HG03457 (cell line): ENCODE measurements around the gene PRR16.

Experiments
- ATAC-seq: cut with Tn5 transposase; IDR thresholded peaks from one replicate; pipeline ENCODE4 v1.9.1; 2021; ENCODE audit warnings: moderate number of reproducible peaks; ENCODE audit not compliant: unreplicated experiment

Gene PRR16

GRCh38 chr5:120512791-120513650 is 48.9 kb downstream of the PRR16 start:
- no peak for ATAC-seq

DNA sequence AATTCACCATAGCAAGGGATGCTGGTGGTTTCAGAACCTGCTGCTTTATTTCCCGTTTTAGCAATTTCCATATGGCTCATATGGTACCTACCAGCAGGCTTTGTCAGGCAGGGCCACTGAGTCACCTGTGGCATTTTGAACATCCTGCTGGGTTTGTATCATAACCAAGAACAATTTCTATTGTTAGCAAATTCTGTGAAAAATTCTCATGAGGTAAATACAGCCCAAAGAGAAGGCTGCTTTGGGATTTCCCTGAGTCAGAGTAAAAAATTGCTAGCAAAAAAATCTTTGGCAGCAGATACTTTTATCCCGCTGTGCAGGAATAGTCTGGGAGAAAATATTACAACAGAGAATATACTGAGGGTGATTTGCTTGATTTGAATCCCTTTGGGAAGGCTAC is 52.7 kb downstream of the PRR16 start:
- no peak for ATAC-seq

- no peak for ATAC-seq
Observed at GRCh38 chr5:120517607-120518252, 53.6 kb downstream of the PRR16 start.

DNA sequence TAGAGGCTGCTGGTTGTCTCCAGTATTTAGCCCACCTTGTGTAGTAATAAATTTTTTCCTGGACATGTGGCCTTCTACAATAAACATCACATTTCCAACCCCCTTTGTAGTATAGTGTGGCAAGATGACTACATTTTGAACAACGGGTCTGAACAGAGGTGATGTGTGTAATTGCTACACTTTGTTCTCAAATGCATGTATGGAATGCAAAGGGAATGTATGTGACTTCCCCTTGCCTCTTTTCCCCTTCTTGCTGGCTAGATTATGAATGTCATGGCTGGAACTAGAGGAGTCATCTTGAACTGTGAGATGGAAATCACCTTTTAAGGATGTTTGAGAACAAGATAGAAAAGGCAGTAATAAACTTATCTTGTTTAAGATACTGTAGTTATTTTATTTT is 54.5 kb downstream of the PRR16 start:
- ATAC-seq, result no peak

DNA sequence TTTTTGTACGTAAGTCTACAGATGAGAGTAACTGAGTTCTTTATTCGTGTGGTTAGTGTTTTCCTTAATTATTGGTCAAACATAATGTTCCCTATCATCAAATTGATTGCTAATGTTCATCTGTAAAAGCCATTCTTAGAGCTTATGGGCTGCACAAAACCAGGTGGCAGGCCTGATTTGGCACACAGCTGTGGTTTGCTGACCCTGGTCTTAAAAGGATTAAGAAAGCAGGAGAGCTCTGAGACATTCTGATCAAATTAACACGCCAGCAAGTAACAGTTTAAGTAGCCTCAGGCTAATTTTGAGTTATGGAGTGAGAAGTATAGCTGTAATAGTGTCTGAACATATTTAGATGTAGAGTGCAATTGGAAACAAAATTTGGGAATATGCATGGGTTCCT is 63.2 kb downstream of the PRR16 start:
- ATAC-seq, result no peak

DNA sequence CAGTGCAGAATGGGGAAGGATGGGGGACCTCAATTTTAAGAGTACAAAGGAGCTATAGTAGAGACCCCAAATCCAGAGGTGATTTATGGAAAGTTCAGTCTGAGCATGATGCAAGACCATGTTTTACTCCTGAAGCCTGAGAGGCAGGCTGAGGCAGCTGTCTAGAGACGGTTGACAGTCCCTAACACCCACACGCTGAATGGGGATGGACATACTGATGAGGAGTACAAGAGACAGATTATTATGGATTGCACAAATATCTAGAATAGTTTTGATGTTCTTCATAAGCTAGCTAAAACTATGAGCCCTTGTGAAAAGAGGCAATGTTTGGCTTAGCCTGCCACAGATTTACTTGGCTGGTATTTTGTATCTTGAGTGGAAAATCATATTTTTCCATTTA is 64.5 kb downstream of the PRR16 start:
- ATAC-seq, result no peak

- no peak for ATAC-seq
Observed at GRCh38 chr5:120529386-120529785, 65.3 kb downstream of the PRR16 start.

DNA sequence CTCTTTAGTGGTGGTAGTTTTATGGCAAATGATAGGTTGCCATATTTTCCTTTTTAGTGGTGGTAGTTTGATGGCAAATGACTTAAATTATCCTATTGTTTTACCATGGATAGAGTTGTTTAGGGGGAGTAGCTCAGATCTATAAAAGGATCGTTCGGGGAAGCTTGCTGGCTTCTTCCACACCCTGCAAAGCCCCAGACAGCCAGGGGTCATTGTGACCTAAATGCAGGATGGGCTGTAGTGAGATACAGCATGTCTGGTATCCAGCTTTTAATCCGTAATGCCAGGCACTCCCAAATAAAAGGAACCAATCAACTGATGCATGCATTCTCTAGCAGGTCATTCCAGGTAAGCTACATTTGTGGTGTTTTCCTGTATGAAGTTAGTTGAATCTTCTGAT is 67.1 kb downstream of the PRR16 start:
- no peak for ATAC-seq

DNA sequence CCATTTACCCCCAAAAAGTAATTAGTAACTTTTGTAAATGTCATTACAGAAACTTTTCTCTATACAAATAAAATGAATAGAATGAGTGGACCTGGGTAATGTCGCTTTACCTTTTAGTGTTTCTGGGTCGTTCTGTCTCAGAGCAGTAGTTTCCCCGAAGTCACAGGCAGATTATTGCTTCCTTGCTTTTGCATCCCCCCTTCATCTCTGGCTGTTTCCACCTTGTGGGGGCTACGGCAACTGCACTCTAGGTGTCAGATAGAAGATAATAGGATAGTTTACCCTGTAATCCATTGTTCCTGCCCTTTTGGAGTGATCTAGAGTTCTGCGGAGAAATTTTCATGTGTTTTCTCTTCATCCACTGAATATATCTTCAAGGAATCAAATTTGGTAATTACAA is 68.7 kb downstream of the PRR16 start:
- no peak for ATAC-seq

- ATAC-seq, result no peak
Observed at GRCh38 chr5:120533581-120533980, 69.5 kb downstream of the PRR16 start.

GRCh38 chr5:120535900-120536299 is 71.8 kb downstream of the PRR16 start:
- ATAC-seq, result no peak

DNA sequence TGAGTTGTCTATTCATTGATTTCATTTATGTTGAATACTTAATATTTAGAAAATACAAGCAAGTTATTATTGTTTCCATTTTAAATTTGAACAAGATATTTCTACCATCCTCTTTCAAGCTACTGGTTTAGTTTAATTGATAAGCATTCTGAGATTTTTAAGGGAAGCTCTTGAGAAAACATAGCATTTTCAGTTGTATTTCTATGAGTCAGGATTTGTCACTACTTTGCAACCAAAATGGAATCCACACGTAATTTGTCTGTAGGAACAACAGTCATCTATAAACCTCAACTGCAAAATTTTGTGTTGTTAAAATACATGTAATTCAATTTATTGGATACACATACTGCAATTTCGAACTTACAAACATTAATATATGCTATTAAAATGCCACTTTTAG is 74.0 kb downstream of the PRR16 start:
- no peak for ATAC-seq

DNA sequence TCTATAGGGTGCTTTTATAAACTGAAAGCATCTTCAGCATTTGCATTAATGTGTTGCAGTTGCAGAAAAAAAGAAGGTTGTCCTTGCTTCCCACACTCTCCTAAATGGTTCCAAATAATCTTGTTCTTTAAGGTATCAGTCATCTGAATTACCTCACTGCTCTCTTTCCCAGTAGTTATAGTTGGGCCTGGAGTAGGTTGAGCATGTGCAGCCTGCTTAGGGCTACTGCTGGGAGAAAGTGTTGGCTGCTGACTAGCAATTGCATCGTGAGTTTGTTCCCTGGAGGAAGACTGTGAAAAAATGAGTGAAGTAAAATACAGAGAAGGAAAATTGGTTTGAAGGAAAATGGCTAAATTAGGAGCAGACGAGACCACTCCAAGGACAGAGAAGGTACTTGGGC is 74.5 kb downstream of the PRR16 start:
- ATAC-seq, result no peak

- no peak for ATAC-seq
Observed at GRCh38 chr5:120539471-120539870, 75.4 kb downstream of the PRR16 start.

GRCh38 chr5:120540097-120540496 is 76.0 kb downstream of the PRR16 start:
- ATAC-seq, result no peak

DNA sequence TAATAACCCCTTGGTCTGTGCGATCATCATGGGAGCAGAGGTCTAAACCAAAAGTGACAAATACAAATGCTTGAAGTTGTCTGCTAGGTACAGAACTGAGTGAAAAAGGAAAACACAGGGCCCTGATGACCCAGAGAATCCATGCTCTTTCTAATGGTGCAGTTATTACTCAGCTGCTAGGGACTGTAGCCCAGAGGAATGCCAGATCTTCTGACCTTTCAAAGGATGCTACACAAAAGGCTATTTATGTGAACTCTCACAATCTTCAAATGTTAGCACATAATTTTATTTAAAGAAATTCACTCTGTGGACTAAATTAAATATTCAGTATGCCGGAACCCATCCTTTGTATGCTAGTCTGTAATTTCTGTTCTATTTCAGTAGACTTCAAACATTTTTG is 79.9 kb downstream of the PRR16 start:
- no peak for ATAC-seq

DNA sequence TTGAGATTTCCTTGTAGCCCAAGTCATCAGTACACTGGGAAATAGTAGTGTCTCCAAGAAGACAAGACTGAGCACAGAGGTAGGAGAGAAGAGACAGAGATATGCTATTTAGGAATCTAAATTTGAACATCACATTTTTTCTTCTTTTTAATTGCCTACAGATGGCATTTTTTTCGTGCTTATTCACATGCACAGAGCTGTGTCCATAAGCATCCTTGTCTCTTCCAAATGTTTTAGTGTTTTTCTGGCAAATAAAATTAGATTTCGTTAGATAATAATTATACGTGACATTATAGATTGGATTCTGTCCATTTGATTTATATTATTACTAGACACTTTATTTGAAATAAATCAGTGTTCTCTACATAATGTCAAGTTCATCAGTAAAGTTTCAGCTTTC is 80.9 kb downstream of the PRR16 start:
- no peak for ATAC-seq

GRCh38 chr5:120545951-120546350 is 81.9 kb downstream of the PRR16 start:
- ATAC-seq, result no peak

DNA sequence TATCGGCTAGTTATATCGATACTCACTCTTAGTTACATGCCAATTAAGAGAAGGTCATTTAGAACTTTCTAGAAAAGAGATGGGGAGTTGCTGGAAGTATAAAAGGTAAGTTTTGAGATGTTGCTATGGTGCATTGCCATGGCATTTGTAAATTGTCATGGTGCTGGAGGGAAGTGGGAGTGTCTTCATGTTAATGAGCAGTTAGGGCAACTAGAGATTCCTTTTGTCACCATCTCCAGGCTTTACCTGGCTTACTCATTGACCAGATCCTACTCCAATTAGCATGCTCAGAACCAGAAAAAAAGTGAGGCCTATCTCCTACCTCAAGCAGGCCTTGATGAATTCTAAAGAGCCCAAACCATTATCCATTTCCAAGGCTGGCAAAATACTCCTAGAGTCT is 82.8 kb downstream of the PRR16 start:
- ATAC-seq, result no peak

- no peak for ATAC-seq
Observed at GRCh38 chr5:120550358-120550757, 86.3 kb downstream of the PRR16 start.

- ATAC-seq, result no peak
Observed at GRCh38 chr5:120552638-120553037, 88.5 kb downstream of the PRR16 start.

GRCh38 chr5:120555345-120555744 is 91.2 kb downstream of the PRR16 start:
- ATAC-seq, result no peak

GRCh38 chr5:120564013-120564412 is 99.9 kb downstream of the PRR16 start:
- no peak for ATAC-seq
